Epithelial cell of esophagus (primary cell): ENCODE results near the gene DNAH17.

ENCODE experiments used
- DNase-seq: peaks from one replicate; pipeline ENCODE4 v3.0.0; 2010; ENCODE audit warnings: low read depth
- H3K4me3 ChIP-seq: 2 replicates; pipeline ENCODE4 v1.5.1; 2011; ENCODE audit warnings: mild to moderate bottlenecking, low read length, control low read depth
- TF ChIP-seq, protein P1 (sequence below): IDR thresholded peaks from 2 replicates; pipeline ENCODE4 v1.5.1; 2011; ENCODE audit warnings: low read depth, mild to moderate bottlenecking, low read length, control low read depth, inconsistent platforms; ENCODE audit not compliant: insufficient read depth; ENCODE audit errors: missing control alignments

DNAH17 gene

DNA sequence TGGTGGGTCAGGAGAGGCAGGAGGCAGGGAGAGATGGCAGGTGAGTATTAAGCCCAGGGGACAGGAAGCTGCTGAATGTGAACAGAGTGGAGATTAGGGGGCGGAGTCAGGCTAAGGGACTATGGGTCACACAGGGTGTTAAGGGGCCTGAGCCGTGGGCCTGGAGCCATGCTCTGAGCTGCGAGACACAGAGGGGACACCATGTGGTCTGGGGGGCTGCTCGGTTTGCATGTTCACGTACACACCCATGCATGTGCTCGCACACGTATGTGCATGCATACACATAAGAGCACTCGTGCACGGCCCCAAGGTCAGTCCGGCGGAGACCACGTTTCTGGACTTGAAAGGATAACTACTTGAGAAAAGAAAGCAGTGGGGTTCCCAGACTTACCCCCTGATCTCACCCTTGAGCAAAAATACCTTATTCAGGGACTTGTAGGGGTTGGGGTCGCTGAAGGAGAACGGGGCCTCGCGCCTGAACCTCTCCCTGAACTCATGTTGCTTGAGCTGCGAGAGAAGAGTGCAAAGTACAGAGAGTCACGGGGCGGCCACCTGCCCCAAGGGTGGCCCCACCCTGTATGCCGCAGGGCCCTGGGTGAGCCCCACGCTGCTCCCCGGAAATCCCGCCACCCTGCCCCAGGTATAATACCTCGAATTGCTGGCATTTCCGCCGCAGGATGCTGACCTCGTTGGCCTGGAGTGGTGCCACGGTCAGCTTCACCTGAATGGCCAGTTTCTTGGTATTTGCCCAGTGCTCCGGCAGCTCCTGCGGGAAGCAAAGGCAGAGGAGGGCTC lies 50.8 kb downstream of the DNAH17 start:
- no peak for DNase-seq
- H3K4me3 ChIP-seq: no peak overlapping the region
- TF ChIP-seq, protein P1, sequence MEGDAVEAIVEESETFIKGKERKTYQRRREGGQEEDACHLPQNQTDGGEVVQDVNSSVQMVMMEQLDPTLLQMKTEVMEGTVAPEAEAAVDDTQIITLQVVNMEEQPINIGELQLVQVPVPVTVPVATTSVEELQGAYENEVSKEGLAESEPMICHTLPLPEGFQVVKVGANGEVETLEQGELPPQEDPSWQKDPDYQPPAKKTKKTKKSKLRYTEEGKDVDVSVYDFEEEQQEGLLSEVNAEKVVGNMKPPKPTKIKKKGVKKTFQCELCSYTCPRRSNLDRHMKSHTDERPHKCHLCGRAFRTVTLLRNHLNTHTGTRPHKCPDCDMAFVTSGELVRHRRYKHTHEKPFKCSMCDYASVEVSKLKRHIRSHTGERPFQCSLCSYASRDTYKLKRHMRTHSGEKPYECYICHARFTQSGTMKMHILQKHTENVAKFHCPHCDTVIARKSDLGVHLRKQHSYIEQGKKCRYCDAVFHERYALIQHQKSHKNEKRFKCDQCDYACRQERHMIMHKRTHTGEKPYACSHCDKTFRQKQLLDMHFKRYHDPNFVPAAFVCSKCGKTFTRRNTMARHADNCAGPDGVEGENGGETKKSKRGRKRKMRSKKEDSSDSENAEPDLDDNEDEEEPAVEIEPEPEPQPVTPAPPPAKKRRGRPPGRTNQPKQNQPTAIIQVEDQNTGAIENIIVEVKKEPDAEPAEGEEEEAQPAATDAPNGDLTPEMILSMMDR: no peak

DNA sequence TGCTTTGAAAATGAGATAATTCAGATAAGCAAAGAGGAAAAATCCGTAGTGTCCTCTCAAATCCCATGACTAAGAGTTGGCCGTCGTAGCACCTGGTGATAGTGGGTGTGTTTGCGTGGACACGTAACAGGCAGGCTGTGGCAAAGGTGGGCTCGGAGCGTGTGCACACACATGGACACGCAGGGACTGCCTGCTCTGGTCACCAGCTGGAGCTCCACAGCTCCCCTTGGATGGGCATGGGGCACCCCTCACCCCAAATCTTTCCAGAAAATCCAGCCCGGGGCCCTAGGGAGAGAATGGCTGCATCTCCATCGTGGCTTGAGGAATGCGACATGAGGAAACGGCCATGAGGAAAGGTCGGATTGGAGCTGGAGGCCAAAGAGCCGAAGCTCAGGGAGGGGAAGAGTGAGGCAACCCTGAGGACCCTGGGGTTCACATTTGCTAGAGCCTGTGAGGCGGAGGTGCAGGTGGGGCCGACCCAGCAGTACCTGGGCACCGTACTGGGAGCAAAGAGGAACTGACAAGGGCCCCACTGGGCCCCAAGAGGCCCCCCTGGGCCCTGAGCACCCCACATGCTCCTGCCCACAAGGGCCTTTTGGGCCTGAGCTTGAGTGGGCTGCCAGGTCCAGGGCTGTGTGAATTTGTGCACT lies 51.6 kb downstream of the DNAH17 start:
- no peak for DNase-seq
- H3K4me3 ChIP-seq: no peak overlapping the region
- TF ChIP-seq, protein P1: no peak

DNA sequence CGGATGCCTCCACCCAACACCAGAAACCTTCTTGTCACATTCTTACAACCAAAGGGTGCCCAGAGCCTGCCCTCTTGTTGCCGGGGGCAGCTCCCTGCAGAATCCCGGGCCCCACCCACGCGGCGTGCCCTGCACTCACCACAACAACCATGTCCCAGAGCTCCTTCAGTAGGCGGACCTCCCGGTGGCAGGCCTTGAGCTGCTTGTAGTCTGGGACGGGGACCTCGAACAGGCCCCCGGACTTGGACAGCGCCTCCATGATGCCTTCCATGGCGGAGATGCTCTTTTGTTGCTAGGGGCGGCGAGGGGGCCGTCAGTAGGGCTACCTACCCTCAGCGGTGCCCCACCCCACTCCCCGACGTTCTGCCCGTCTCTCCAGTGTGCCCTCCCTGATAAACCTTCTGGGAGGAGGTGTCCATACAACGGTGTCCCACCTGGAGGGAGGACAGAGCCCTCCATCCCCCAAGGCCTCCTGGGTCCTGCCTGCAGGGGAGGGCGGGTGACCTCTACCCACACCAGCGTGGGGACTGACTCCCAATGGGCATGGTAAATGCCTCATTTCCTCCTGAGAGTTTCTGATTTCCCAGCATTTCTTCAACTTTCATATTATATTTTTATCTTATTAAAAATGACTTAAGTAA lies 52.2 kb downstream of the DNAH17 start:
- TF ChIP-seq, protein P1: no peak
- H3K4me3 ChIP-seq: no peak overlapping the region
- no peak for DNase-seq

DNA sequence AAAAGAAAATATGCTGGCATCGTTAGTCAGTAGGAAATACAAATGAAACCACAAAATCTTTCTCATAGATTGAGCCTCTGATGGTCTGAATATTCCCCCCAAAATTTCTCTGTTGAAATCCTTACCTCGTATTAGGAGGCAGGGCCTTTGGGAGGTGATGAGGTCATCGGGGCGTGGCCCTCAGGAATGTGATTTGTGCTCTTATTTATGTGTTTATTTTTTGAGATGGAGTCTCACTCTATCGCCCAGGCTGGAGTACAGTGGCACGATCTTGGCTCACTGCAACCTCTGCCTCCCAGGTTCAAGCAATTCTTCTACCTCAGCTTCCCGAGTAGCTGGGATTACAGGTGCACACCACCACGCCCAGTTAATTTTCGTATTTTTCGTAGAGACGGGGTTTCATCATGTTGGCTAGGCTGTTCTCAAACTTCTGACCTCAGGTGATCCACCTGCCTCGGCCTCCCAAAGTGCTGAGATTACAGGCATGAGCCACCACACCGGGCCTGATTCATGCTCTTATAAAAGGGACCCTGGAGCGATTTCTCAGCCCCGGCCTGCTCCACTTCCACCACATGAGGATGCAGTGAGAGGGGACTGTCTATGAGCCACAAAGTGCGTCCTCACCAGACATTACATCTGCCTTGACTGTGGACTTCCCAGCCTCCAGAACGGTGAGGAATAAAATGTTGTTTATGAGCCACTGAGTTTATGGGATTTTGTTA lies 53.1 kb downstream of the DNAH17 start:
- H3K4me3 ChIP-seq: no peak overlapping the region
- TF ChIP-seq, protein P1: no peak
- peak; percentile 26 for DNase-seq

DNA sequence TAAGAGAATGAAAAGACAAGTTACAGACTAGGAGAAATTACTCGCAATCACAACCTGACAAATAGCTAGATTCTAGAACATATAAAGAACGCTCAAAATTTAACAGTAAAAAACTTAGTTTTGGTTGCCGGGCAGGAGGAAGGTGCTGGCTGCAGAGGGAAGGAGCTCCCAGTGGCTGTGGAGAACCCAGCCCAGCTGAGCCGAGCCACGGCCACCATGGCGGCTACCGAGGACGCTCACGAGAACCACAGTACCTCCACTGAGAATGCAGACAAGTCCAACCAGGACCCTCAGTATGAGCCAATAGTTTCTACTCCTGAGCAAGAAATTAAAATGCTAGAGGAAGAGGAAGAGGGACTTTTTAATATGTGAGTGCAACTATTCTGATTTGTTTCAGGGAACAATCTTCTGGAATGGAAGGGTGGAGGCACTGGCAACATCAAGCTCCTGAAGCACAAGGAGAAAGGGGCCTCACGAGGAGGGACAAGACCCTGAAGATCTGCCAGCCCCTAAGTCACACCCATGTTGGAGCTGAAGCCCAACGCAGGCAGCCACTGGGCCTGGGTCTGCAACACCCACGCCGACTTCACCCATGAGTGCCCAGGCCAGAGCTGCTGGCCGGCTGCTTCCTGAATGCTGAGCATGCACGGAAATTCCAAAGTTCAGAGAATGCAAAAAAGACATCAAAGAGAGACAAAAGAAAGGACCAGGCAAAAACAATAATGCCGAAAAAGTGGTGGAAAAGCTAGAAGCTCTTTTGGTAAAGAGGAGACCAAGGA lies 55.0 kb downstream of the DNAH17 start:
- no peak for DNase-seq

More for the DNA sequence above, 55.0 kb downstream of the DNAH17 start:
- H3K4me3 ChIP-seq: no peak overlapping the region
- TF ChIP-seq, protein P1: no peak
